GM12875 (cell line): ENCODE results near the gene DSG3.

Experiments
- H3K4me3 ChIP-seq: one replicate; pipeline ENCODE4 v1.5.1; 2011; ENCODE audit warnings: low read depth, low read length, control low read depth
- TF ChIP-seq, protein P1 (sequence below): IDR thresholded peaks from 2 replicates; pipeline ENCODE4 v1.5.1; 2011; ENCODE audit warnings: low read depth, mild to moderate bottlenecking, control low read depth, inconsistent platforms, low read length, moderate library complexity, borderline replicate concordance; ENCODE audit not compliant: insufficient read depth

The DSG3 gene

GRCh38 chr18:31430554-31430953, 17.0 kb upstream of the DSG3 start:
- no peak overlapping the region for H3K4me3 ChIP-seq
- TF ChIP-seq, protein P1, sequence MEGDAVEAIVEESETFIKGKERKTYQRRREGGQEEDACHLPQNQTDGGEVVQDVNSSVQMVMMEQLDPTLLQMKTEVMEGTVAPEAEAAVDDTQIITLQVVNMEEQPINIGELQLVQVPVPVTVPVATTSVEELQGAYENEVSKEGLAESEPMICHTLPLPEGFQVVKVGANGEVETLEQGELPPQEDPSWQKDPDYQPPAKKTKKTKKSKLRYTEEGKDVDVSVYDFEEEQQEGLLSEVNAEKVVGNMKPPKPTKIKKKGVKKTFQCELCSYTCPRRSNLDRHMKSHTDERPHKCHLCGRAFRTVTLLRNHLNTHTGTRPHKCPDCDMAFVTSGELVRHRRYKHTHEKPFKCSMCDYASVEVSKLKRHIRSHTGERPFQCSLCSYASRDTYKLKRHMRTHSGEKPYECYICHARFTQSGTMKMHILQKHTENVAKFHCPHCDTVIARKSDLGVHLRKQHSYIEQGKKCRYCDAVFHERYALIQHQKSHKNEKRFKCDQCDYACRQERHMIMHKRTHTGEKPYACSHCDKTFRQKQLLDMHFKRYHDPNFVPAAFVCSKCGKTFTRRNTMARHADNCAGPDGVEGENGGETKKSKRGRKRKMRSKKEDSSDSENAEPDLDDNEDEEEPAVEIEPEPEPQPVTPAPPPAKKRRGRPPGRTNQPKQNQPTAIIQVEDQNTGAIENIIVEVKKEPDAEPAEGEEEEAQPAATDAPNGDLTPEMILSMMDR, result no peak

GRCh38 chr18:31432316-31432715, 15.2 kb upstream of the DSG3 start:
- no peak overlapping the region for H3K4me3 ChIP-seq

GRCh38 chr18:31436825-31437224, 10.7 kb upstream of the DSG3 start:
- TF ChIP-seq, protein P1, result no peak
- H3K4me3 ChIP-seq, result no peak overlapping the region

More at GRCh38 chr18:31432316-31432715, 15.2 kb upstream of the DSG3 start:
- TF ChIP-seq, protein P1, result no peak

DNA sequence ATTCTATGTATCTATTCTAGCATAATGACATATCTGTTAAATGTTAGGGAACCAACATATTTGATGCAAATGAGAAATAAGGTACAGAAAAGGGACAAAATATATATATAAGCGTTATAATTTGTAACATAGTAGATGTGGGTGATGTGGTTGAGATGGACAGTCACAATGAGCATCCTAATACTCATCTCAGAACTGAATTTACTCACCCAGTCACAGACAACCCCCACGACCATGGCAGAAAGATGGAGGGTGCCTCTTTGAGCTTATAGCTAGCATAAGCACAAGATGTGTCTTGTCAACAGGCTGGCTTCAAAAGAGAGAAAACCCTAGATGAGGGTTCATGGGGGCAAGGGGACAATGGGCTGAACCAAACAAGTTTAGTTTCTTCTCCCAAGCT, 9.1 kb upstream of the DSG3 start:
- no peak overlapping the region for H3K4me3 ChIP-seq
- TF ChIP-seq, protein P1, result no peak

GRCh38 chr18:31439807-31440325, 7.7 kb upstream of the DSG3 start:
- no peak overlapping the region for H3K4me3 ChIP-seq
- TF ChIP-seq, protein P1, result no peak

DNA sequence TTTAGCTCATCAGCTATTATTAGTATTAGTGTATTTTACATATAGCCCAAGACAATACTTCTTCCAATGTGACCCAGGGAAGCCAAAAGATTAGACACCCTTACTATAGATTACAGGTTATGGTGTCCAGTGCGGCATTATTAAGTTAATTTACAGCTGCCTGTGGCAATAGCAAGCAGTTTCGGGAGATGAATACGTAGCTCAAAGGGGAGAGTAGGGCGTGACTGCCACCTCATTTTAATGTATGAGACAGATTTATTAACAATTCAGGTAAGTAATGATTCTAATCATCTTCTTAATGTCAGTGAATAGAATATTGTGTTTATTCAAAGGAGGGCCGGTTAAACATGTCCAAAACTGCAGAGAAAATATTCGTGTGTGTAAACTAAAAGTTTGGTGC, 6.8 kb upstream of the DSG3 start:
- no peak overlapping the region for H3K4me3 ChIP-seq
- TF ChIP-seq, protein P1, result no peak

DNA sequence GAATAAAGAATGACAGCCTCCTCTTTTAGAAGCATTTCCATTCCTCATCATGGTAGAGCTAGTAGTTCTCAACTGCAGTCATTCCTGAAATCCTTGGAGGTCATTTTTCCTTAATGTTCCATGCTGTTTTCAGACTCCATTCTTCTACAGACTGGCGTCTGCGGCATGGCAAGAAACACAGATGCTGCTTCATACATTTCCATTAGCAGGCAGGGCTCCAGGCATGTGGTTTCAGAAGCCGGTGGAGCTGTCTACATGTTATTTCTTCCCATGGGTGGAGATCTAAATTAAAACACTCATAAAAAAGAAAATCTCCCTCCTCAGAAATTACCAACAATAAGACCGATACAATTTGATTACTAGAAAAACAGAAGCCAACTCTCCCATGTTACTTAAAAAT, 6.0 kb upstream of the DSG3 start:
- TF ChIP-seq, protein P1, result no peak
- H3K4me3 ChIP-seq, result no peak overlapping the region
